ENCODE data around the gene RELL1. TPM values are rescaled to one million over a fixed set of nuclear protein-coding genes. Genes with fewer than 3 reads are reported as not detected.
"Not testable (repeated sequence)": the region's sequence is repeated elsewhere in the genome, so short reads cannot be mapped to it uniquely, and the experiment has no call there.

Gene RELL1
- total RNA-seq, 2 donors from 2014 or later: 26.0 to 29.4 TPM

DNA sequence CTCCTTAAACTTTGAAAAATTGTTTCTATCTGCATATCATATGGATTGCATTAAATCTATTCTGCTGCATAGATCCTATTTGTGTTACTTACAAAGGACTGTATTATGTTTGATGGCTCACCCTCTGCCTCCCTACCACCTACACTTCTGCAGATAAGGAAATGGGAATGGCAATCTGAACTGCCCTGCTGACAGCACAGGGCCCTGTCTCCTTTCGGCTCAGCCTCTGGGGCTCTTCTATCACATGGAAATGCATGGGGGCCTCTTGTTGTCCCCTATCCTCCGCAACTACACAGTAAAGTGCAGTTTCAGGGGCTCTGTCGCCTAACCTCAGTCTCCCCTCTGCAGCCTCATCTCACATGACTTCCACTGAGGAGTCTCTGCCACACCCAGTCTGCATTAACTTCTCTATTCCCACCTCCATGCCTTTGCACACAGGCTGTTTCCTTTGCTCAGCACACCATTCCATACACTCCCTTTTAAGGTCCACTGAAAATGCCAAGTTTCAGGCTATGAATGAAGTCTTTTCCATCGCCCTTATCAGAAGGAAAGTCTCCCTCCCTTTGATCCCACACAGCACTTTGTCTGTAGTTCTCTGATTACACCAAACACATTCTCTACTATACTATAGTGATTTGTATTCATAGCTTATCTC lies 12.5 kb downstream of the RELL1 start:
- ATAC-seq: peak in 1 of 2 donors; percentile 35
- DNase-seq: no peak
- intact Hi-C loops (cut with DNase I): no loop called here

DNA sequence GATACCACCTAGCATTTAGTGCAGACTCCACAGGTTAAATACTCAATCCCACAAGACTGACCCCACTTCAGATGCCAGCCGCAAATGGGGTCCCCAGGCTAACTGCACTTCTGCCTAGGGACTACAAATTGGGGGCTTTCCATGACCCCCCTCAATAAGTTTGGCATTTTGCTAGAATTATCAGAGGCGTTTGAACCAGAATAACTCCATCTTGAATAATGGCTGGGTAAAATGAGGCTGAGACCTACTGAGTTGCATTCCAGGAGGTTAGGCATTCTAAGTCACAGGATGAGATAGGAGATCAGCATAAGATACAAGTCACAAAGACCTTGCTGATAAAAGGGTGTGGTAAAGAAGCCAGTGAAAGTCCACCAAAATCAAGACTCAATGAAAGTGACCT lies 15.1 kb downstream of the RELL1 start:
- no peak for DNase-seq
- intact Hi-C loops (cut with DNase I): no loop called here
- ATAC-seq: no peak

GRCh38 chr4:37670249-37670648 lies 15.9 kb downstream of the RELL1 start:
- ATAC-seq: no peak
- DNase-seq: no peak
- intact Hi-C loops (cut with DNase I): no loop called here

DNA sequence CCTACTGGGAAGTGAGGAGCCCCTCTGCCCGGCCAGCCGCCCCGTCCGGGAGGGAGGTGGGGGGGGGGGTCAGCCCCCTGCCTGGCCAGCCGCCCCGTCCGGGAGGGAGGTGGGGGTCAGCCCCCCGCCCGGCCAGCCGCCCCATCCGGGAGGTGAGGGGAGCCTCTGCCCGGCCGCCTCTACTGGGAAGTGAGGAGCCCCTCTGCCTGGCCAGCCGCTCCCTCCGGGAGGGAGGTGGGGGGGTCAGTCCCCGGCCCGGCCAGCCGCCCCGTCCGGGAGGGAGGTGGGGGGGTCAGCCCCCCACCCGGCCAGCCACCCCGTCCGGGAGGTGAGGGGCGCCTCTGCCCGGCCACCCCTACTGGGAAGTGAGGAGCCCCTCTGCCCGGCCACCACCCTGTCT lies 17.1 kb downstream of the RELL1 start:
- ATAC-seq; intact Hi-C loops (cut with DNase I); DNase-seq: not testable (repeated sequence)

GRCh38 chr4:37667197-37668100 lies 18.7 kb downstream of the RELL1 start:
- DNase-seq: no peak
- ATAC-seq: no peak
- intact Hi-C loops (cut with DNase I): no loop called here

DNA sequence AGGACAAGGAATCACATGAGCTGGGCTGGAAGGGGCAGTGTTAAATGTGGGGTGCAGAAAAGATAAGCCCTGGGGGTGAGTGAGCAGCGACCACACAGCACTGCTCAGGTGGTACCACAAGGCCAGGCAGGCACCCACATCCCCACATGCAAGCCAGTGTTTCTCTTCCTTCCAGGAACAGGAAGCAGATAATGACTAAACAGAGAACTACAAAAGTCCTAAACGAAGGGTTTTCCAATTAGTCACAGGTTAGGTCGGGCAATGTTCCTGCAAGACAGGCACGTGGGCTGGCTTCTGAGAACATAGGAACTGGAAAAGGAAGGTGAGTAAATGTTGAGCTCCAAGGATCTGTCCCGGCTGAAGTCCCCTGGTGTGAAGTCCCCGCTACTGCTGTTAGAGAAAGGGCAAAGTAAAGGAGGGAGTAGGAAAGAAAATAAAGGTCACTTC lies 19.5 kb downstream of the RELL1 start:
- peak; percentile 58 for DNase-seq
- peak; percentile 41 to 80 for ATAC-seq
- intact Hi-C loops (cut with DNase I): no loop called here

- peak; percentile 7 to 58 for ATAC-seq
- intact Hi-C loops (cut with DNase I): no loop called here
- no peak for DNase-seq
These were observed 20.5 kb downstream of the RELL1 start for GRCh38 chr4:37665333-37666320.

DNA sequence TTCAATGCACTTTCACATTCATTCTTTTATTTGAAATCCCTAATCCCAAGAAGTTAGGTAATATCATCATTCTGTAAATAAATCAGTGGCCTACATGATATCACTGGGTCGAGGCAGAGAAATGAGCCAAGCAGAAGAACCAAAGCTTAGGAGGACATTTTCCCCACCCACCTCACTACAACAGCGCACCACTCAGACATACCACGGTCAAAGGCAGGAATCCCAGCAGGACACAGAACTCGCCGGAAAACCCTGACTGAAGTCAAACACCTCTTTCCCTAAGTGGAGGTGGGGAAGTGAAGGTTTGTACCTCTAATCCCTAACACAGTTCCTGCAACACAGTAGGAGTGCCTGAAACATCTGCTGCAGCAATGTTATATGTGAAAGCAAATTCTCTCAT lies 21.5 kb downstream of the RELL1 start:
- intact Hi-C loops (cut with DNase I): no loop called here

GRCh38 chr4:37663552-37663951 lies 22.6 kb downstream of the RELL1 start:
- DNase-seq (no peak), ATAC-seq (no peak)
- intact Hi-C loops (cut with DNase I): no loop called here

More for the DNA sequence above, 21.5 kb downstream of the RELL1 start:
- DNase-seq (no peak), ATAC-seq (no peak)

- ATAC-seq: peak; percentile 21 to 24
- intact Hi-C loops (cut with DNase I): no loop called here
- DNase-seq: peak; percentile 51
These were observed 23.2 kb downstream of the RELL1 start for GRCh38 chr4:37662861-37663390.

GRCh38 chr4:37662251-37662650 lies 23.9 kb downstream of the RELL1 start:
- intact Hi-C loops (cut with DNase I): no loop called here
- DNase-seq: no peak
- ATAC-seq: peak in 1 of 2 donors; percentile 7

DNA sequence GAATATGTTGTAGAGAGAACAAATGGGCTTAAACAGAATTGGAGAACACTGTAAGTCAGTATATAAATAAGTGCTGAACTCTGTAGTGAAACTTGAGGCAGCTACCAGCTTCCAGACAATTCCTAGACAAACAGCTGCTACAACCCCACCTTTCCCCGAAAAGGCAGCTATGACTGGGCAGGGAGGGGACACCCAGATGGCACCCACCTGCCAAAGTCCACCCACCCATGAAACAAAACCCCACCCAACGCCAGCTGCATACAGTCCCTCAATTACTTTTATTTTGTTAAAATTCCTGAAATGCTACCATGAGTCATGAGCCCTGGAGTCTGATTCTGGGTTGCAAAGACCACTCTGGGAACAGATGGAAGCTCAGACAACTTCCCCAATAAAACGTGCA lies 24.4 kb downstream of the RELL1 start:
- DNase-seq (no peak), ATAC-seq (peak in 1 of 2 donors; percentile 40)
- intact Hi-C loops (cut with DNase I): no loop called here

DNA sequence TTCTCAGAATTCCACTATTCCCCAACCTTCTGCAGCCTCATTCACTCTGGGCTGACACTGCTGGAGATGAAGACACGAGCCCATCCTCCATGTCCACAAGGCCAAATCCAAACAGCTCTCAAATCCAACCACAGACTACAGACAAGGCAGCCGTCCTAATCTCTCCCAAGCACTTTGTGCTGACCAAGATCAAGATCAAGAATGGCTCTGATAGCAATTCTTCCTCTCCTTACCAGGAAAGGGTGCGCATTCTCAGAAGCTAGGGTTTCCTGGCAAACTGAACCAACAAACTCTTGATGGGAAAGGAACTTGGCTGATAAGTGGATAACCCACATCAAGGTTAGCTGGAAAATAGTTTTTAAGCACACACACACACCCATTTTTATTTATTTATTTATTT lies 26.5 kb downstream of the RELL1 start:
- intact Hi-C loops (cut with DNase I): no loop called here
- ATAC-seq: no peak

GRCh38 chr4:37656649-37657048 lies 29.5 kb downstream of the RELL1 start:
- no peak for ATAC-seq
- DNase-seq: no peak

More for the DNA sequence above, 26.5 kb downstream of the RELL1 start:
- DNase-seq: no peak

GRCh38 chr4:37653601-37654000 lies 32.6 kb downstream of the RELL1 start:
- no peak for ATAC-seq
- no peak for DNase-seq
- intact Hi-C loops (cut with DNase I): no loop called here

More at GRCh38 chr4:37656649-37657048, 29.5 kb downstream of the RELL1 start:
- intact Hi-C loops (cut with DNase I): no loop called here

DNA sequence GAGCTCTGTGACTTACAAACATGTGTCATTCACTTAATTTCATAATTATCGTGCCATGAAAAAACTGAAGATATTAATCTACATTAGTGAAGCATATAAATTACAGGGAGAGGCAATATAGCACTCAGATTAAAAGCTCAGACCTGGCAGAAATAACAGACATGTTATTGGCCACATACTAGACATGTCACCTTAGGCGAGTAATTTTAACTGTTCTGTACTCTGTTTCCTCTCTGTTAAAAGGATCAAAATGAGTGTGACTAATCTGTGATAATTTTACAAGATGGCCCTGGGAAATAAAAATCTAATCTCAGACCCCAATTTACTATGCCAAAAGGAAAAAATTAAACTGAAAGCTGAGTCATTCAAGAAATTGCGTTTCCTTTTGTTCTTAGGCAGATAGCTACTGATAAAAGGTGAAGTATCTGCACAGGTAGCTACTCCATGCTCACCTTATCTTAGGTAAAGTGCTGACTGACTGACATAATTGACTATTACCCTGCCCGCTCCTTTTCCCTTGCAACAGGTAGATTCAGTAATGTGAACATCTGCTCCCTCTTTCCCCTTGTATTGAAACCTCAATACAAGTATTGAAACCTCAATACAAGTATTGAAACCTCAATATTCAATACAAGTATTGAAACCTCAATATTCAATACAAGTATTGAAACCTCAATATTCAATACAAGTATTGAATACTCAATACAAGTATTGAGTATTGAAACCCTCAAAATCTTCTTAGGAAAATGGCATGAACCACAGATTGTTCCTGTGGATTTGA lies 33.2 kb downstream of the RELL1 start:
- intact Hi-C loops (cut with DNase I): no loop called here
- DNase-seq (no peak), ATAC-seq (no peak)

GRCh38 chr4:37651781-37652377 lies 34.3 kb downstream of the RELL1 start:
- intact Hi-C loops (cut with DNase I): no loop called here
- no peak for ATAC-seq
- no peak for DNase-seq

DNA sequence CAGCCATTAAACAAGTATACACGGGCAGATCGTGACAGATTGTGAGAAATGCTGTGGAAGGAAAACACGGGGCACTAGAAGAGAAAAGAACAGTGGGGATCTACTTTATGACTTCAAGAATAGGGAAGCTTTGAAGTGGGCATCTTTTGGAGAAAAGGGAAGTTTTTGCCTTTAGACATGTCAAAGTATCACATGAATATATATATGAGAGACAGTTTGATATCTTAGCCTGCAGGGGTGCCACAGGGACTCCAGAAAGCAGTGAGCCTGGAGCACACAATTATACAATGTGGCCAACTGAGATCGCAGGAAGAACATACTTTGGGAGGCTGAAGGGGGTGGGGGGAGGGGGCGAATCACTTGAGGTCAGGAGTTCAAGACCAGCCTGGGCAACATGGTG lies 35.7 kb downstream of the RELL1 start:
- intact Hi-C loops (cut with DNase I): no loop called here
- DNase-seq: no peak
- ATAC-seq: no peak

Measured in left cardiac atrium (tissue), 4 donors.